K562 (cell line): Measurements from ENCODE around the gene PRC1.

Experiments used
- EP300 ChIP-seq: IDR thresholded peaks from 2 replicates; pipeline ENCODE4 v1.6.1; 2012; ENCODE audit warnings: low read length, improper control_type of control experiment
- SP2 ChIP-seq: IDR thresholded peaks from 2 replicates; pipeline ENCODE4 v1.6.1; 2011; ENCODE audit warnings: mild to moderate bottlenecking, low read depth, low read length, moderate library complexity; ENCODE audit not compliant: poor library complexity, severe bottlenecking; ENCODE audit errors: extremely low read depth

GRCh38 chr15:90932660-90932991 is 61.7 kb downstream of the PRC1 start:
- TF ChIP-seq SP2: no peak
- TF ChIP-seq EP300: no peak
